ENCODE measurements around the gene CCL23.
A peak's percentile ranks its signal among the peaks of the same experiment; 100 is the strongest.
"Not testable (repeated sequence)": the region's sequence is repeated elsewhere in the genome, so short reads cannot be mapped to it uniquely, and the experiment has no call there.

The CCL23 gene

GRCh38 chr17:36017799-36018198 is at the start of gene CCL23:
TSS of gene CCL23 (minus strand) at chr17:36017972. CDS start at chr17:36017897, 75 bp downstream.
- no peak for DNase-seq

- DNase-seq = no peak
These were observed 48.7 kb upstream of the CCL23 start for GRCh38 chr17:36066365-36066985.

DNA sequence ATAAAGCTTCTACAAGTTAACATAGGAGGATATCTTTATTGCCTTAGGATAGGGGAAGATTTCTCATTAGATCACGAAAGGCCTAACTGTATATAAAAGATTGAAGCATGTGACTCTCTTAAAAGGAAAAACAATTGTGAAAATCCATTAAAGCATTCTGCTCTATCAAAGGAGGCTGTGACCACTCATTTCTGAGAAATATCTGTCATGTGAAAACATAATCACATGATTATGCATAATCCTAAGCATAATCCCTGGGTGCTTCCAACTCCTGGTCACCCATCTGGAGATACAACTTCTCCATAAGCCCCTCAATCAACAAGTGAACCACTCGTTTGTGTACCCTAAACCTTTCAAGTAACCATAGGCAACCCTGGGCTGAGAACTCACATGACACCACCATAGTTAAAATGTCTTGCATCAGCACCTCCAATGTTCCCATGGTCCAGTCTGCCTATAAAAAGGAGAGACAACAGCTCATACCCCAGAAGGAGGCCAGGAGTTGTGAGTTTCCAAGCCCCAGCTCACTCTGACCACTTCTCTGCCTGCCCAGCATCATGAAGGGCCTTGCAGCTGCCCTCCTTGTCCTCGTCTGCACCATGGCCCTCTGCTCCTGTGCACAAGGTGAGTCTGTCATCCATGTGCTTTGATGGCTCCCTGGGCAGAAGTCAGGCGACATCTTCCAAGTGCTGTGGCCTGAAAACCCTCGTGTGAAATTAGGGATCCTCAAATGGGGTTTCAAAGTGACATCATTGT is 46.2 kb upstream of the CCL23 start, which contains the start of gene CCL18:
TSS of gene CCL18 (plus strand) at position 487 of the 756 bp plus-strand sequence. CDS start at position 558, 71 bp downstream.
- no peak for DNase-seq

- no peak for DNase-seq
These were observed 43.0 kb upstream of the CCL23 start for GRCh38 chr17:36060816-36061215.

GRCh38 chr17:36059406-36059805 is 41.6 kb upstream of the CCL23 start:
- DNase-seq = no peak

DNA sequence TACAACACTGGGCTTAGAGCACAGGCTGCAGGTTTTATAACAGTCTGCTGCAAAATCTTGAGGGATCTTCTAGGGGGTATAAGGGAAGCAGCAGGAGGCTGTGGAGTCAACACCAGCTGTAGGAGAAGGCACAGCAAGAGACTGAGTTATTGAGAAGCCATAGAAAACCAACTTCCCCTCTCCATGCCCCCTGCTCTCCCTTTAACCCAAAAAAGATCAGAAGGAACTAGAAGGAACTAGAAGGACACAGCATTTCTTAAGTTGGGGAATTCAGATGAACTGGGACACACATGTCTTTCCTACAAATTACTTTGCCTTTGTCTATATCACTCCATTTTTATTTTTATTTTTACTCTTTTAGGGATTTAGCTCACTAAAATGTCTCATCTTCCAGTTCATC is 40.1 kb upstream of the CCL23 start:
- DNase-seq = no peak

DNA sequence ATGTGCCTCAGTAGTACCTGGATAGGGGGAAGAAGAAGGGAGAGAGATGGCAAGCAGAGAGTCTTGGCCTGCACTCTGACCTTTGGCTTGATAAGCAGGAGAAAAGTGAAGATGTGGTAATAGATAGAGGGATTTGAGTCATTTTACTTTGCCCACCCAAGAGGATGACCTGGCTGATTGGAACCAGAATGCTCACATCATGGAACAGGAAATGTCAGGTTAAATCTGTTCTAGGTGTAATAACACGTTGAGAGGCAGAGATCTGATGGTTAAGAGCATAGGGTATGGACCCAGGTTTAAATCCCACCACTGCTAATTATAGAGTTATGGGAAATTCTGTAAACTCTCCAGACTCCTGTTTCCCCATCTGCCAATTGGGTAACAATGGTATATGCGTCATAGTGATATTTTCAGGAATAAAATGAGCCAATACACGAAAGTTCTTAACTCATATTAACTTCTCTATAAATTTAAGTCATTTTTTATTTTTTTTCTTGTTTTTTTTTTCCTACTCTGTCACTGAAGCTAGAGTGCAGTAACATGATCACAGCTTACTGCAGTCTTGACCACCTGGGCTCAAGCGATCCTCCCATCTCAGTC is 38.2 kb upstream of the CCL23 start:
- DNase-seq = no peak

DNA sequence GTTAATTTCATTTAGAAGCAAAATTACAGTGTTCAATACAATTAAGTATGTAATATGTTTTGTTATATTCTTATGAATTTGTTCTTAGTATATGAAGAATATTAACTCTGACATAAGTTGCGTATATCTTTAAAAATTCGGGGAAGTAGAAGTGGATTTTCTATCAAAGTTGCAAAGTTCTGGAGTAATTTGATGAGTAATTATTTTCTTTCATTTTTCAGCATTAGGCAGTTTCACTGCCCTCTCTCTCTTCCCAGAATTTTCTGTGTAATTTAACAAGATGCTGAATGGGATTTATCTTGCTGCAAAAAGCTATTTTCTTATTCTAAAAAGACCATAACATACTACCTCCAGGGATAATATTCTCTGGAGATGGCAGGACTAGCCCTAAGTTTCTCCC is 37.4 kb upstream of the CCL23 start:
- no peak for DNase-seq

DNA sequence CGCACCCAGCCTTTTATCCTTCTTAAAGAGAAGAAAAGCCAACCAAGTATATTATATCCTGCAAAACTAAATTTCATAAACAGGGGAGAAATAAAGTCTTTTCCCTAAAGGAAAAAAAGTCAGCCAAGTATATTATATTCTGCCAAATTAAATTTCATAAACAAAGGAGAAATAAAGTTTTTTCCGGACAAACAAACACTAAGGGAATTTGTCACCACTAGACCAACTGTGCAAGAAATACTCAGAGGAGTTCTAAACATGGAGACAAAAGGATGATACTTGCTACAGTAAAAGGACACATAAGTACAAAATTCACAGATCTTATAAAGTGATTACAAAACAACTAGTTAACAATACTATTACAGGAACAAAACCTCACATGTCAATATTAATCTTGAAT is 31.9 kb upstream of the CCL23 start:
- no peak for DNase-seq

DNA sequence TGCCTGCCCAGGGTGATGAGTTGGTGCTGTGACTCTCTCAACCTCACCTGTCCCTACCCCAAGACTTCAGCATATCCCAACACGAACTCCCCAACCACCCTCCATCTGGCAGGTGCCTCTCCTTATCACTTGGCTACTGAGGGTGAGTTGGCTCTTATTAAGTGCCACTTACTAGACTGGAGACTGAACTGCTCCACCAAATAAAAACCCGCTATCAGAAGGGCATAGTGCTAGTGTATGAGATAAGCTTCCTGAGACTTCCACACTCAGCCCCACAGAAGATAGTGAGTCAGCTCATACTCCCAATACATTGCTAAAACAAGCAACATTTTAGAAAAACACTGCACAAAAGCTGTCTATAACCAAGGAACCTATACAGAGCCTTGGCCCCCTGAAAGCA is 30.3 kb upstream of the CCL23 start:
- DNase-seq = no peak

DNA sequence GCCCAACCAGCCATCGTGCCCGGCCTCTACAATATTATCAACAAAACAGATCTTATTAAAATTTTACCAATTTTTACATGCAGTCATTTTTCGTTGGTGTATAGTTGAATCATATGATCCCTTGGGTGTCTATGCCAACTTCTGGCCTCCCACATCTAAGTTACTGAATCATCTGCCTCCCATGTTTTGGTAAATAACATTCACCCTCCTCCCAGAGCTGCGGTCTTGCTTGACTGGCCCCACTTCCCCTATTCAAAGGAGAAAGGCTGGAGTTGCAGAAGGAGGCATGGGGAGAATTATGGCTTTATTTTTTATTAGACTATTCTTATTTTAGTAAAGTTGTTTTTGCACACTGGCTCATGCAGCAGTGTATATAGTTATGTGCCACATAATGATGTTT is 18.5 kb upstream of the CCL23 start:
- DNase-seq = no peak

GRCh38 chr17:36034127-36034526 is 16.4 kb upstream of the CCL23 start:
- DNase-seq = no peak

DNA sequence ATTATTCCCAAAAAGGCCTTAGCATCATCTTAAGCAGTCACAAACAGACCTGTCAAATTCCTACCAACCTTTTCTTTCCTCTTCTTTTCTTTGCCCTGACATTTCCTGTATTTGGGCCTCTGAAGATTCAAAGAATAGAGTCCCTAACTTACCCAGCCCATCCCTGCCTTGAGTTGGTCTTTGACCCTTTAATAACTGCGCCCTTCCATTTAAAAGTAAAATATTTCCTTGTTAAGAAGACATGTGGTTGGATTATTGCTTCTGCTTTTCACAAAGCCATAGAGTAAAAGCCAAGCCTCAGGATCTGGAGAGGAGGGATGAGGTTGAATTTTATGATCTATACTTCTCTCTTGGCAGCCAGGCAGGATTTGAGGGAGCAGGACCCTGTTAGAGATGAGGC is 13.2 kb upstream of the CCL23 start:
- DNase-seq = peak; percentile 25

DNA sequence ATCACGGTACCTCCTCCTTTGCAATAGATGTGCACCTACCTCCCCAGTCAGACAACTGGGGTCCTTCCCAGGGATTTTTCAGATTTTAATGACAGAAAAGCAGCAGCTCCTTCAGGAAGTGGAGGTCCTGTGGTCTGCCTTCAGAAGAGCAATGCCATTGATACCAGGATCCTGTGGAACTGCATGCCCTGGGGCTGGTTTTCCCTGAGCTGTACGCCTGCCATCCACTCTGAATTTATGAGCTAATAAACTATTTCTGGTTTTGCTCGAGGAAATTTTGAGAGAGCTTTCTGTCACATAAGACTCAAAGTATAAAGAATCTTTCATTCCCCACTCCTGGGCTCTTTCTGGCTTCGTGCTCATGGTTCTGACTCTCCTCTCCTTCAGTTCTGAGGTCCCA is 10.0 kb upstream of the CCL23 start:
- DNase-seq = no peak

DNA sequence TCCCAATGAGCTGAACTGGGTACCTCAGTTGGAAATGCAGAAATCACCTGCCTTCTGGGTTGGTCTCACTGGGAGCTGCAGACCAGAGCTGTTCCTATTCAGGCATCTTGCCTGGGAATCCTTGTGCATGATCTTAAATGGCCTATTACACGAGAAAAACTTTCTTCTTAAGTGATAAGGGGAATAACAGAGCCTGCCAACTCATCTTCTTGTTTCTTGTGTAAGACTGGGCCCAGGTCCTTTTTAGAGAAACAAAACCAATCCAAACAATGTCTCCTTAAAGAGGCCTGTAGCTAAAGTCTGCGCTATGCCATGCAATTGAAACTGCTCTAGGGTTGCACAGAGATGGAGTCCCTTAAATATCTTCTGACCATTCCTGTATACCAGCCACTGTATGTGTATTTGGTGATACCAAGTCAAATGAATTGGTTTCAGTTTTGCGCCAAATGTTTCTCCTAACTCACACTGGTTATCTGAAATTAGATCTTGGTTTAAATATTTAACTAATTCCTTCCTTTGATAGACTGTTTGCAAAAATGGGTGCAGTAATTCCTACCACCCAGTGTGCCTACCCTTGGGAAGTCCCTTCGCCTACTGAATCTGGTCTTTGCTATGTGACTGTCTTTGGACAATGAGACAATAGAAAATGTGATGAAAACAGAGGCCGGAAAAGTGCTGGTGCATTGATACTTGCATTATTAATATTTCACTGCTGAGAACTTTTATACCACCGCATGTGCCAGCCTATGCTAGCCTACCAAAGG is 6.5 kb upstream of the CCL23 start:
- DNase-seq = no peak

DNA sequence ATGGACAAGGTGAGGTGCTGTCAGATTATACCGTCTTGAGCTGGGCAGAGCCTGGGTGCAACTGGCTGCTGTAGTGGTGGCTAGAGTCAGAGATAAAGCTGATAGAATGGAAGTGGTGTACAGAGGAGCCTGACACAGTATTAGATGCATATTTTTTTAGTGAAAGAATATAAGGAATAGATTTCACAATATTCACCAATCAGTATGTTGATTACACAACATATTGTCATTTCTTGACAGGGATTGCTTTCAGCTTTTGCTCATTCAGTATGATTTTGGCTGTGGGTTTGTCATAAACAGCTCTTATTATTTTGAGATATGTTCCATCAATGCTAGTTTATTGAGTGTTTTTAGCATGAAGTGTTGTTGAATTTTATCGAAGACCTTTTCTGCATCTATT is 1.7 kb upstream of the CCL23 start:
- DNase-seq = no peak

DNA sequence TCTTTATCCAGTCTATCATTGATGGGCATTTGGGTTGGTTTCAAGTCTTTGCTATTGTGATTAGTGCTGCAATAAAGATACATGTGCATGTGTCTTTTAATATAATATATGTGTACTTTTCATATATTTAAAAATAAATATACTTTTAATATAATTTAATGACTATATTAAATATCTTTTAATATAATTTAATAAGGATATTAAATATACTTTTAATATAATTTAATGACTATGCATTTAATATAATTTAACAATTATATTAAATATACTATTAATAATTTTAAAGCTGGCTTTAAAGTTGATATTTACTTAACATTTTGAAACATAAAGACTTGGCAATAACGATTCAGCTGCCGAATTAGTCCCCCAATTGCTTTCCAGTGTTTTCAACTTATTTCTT is 1.2 kb downstream of the CCL23 start:
- no peak for DNase-seq

DNA sequence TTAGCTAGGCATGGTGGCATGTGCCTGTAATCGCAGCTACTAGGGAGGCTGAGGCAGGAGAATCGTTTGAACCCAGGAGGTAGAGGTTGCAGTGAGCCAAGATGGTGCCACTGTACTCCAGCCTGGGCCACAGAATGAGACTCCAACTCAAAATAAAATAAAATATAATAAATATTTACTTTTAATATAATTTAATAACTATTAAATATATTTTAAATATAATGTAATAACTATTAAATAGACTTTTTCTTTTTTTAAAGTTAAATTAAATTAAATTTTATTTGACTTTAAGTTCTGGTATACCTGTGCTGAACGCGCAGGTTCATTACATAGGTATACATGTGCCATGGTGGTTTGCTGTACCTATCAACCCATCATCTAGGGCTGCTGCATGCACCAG is 1.9 kb downstream of the CCL23 start:
- not testable (repeated sequence) for DNase-seq

DNA sequence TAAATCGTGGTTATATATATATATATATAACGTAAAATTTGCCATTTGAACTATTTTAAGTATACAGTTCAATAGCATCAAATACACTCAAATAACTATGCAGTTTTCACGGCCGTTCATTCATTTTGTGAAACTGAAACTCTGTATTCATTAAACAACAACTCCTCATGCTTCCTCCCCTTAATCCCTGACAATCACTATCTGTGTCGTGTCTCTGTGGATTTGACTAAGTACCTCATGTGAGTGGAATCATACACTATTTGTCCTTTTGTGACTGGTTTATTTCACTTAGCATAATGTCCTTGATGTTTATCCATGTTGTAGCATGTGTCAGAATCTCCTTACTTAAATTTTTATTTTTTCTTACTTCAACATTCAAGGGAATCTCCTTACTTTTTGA is 2.8 kb downstream of the CCL23 start:
- no peak for DNase-seq

DNA sequence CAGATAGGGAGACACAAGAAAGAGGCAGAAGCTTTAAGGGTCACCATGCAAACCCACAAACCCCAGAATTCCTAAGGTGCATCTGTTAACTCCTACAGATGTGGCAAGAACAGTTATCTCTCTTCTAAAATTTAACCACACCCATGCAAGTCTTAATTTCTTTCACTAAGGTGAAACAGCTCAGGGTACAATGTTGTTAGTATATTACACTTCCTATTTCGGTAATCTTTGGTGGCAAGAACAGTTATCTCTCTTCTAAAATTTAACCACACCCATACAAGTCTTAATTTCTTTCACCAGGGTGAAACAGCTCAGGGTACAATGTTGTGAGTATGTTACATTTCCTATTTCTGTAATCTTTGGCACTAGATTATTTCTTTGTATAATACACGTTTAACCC is 6.6 kb downstream of the CCL23 start:
- DNase-seq = no peak

DNA sequence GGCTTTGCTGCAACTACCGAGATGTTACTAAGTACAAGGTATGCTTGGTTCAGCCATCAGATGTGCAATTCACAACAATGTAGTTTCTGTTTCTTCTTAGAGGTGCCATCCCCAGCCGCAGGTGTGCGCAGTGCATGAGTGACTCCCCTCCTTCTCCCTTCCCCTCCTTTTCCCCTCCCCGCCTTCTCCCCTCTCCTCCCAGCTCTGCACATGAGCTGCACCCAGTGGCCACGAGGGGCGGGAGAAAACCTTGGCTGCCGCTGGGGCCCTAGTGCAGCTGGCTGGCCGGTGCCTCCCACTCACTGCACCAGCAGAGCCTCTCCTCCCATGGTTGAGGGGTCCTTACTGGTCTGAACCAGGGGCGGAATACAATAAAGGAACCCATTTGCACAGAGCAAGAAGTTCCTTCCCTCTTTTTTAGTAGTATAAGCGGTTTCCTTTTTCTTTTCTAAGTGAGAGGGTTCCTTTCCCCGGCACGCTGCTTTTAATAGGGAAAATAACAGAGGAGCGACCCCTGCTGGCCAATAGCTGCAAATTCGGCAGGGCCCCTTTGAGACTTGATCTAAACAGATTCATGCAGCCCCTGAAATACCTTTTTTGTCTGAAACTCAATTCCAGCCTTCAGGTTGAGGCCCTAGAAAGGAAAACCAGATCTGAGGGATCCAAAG is 8.6 kb downstream of the CCL23 start:
- DNase-seq = no peak

DNA sequence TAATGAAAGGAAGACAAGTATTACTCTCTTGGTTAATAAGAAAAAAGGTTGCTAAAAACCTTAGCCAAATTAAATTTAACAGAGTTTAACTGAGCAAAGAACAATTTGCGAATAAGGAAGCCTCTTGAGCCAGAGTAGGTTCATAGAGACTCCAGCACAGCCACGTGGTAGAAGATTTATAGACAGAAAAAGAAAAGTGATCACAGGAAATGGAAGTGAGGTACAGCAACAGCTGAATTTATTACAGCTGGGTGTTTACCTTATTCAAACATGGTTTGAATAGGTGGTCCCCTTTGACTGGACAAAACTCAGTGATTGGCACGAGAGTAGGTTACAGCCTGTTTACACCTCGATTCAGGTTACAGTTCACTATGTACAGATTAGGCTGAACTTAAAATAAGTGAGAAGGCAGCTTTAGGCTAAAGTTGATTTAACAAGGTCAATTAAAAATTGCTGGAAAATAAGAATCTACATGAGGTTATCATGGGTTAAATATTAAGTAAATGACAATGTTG is 13.1 kb downstream of the CCL23 start:
- DNase-seq = peak; percentile 4

GRCh38 chr17:36002631-36003030 is 15.1 kb downstream of the CCL23 start:
- no peak for DNase-seq

Data from DMS79 treated with DMSO at 0.1 percent for 48 hours (cell line).